ENCODE measurements around the gene UBE2O.
A peak's percentile ranks its signal among the peaks of the same experiment; 100 is the strongest.

UBE2O gene

DNA sequence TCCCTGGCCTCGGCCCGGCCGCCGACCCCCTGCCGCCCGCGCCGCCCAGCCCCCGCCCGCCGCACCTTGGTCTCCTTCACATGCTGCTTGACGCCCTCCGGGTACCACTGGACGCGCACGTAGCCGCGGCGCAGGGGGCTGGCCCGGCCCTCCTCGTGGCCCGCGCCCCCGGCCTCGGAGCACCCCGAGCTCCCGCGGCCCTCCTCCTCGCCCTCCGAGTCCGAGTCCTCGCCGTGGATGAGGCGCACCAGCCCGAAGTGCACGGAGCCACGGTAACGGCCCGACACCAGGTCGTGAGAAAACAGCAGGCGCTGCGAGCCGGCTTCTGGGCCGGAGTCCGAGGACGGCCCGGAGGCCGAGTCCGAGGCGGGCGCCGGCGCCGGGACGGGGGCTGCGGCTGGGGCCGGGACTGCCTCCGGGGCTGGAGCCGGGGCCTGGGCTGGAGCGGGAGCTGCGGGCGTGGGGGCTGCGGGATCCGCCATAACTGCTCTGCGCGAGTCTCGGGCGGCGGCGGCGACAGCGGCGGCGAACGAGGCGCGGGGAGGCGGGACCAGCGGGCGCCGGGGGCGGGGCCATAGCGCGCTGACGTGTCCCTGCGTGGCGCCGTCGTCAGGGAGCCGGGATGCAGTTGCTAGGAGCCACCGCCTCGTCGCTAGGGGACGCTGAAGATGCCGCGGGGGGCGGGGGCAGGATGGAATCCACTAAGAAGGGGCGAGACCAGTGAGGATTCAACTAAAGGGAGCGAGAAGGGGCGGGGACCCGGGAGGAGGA, at the start of gene UBE2O:
Gene UBE2O, minus strand, starts transcription at position 493 of the 771 bp plus-strand sequence. Its CDS starts 11 bp downstream, at position 482.
- DNase-seq (peak; percentile 95), ATAC-seq (peak; percentile 92)

DNA sequence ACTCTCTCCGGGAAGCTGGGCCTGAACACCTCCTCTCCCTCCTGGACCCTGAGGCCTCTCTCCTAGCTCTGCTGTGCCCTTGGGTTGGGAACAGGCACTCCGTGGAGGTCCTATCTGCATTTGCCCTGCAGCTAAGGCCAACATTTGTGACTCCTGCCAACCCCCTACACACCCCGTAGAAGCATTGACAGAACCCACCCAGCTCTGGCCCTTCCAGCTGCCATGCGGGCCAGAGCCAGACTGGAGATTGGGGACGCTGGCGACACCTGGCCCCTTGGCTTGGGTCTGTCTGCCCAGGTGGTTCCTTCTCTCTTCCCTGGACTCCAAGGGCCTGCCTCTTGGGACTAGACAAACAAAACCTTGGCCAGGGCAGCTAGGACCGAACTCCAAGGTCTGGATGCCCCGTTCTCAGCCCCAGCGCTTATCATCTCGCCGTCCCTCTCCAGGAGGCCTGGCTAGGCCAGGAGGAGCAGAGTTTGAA, 48.9 kb upstream of the UBE2O start:
- ATAC-seq (no peak), DNase-seq (no peak)

DNA sequence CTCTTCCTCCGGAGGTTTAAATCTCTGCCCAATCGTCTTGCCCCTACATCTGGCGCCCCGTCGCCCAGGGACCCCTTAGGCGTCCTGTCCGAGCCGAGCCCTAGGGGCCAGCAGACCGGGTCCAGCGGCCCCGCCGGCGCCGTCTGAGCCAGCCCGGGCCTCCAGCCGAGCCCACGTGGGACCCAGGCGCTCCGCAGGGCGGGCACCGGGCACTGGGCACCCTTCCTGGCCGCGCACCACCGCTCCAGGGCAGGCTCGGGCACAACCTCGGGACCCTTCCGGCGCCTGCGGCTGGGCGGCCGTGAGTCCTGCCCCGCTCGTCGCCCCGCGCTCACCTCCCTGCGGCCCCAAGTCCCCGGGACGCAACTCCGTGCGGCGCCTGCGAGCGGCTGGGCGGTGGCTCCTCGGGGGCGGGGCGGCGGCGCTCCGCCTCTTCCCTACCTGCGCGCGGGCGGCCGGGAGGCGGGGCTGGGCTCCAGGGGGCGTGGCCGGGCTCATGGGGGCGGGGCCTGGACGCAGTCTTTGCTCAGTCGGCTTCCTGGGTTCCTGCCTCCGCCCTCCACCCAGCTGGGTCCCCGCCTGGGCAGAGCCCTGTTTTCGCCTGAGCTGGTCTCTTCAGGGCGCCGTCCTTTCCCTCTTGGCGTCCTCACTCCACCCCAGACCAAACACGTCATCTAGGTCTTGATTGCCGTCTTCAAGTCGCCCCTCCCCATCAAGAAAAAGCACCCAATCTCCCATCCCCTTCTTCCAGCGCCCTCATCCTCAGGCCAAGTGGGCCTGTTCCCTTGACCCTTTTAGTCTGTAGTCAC, 48.3 kb upstream of the UBE2O start, which contains the start of gene RHBDF2:
Gene RHBDF2, minus strand, starts transcription at position 406 of the 809 bp plus-strand sequence. CDS start 19,899 bp downstream, outside the sequence.
- DNase-seq: peak; percentile 97
- peak; percentile 93 for ATAC-seq

DNA sequence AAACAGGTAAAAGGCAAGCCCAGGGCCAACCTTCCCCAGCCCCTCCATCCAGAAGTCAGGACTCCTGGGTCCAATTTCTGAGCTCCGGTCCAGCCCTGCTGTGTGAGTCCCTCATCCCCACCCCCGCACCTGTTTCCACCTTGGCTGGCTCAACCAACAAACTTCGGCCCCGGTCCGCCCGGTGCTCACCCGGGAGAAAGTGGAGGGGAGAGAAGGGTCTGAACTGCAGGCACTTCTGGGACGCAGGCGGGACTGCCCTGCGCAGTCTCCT, 47.7 kb upstream of the UBE2O start:
- DNase-seq: no peak
- ATAC-seq: peak; percentile 8

DNA sequence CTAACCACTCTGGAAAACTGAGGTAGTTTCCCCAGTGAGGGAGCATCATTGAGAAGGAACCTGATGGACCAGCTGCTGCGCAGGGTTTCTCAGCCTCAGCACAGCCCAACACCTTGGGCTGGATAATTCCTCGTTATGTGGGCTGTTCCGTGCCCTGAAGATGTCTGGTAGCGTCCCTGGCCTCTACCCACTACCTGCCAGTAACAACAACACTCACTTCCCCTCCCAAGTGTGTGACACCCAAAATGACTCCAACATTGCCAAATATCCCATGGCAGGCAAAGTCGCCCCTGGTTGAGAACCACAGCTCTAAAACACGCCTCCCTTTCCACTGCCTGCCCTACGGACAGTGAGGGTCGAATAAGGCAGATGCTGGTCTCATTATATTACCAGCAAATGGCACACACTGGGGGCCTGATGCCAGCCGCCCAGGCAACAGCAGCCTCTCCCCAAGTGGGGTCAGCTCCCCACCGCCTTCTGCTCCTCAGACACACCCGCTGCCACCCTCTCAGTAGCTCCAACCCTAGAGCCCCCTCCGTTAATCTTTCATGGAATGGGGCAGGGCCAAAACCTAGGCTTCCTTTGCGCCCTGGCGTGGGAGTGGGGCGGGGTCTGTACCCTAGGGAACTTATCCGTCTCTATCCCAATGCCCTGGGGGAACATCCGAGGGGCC, 47.3 kb upstream of the UBE2O start:
- DNase-seq (no peak), ATAC-seq (no peak)

DNA sequence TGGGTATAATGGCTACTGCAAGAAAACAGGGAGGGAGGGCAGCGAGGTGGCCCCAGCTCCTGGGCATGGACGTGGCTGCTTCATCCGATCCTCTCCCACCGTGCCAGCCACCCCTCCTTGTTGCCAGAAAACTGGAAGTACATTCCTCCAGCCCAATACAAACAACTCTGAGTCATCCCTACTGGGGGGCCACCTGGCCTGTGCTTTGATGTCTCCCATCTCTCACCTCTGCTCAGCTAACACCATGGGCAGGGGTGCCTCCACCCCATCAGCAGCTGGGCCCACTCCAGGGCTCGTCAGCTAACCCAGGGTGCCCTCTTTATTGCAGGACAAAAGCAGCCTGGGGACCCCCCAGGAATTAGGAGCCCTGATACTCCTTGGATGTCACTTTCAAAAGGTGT, 46.3 kb upstream of the UBE2O start:
- ATAC-seq (no peak), DNase-seq (no peak)

DNA sequence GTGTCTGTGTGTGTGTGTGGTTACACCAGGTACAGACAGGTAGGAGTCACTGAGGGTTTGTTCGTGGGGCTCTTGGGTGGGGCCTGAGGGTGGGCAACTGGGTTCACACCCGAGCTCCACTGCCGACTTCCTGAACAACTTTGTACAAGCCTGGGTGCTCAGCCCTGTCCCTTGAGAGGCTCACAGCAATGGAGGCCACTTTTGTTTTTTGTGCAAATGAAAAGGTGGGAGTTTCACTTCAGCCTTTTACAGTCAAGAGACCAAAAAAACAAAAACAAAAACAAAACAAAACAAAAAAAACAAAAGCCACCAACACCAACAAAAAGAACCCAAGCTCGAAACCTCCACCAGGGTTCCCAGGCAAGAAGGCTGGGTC, 45.9 kb upstream of the UBE2O start:
- no peak for DNase-seq
- ATAC-seq: no peak

DNA sequence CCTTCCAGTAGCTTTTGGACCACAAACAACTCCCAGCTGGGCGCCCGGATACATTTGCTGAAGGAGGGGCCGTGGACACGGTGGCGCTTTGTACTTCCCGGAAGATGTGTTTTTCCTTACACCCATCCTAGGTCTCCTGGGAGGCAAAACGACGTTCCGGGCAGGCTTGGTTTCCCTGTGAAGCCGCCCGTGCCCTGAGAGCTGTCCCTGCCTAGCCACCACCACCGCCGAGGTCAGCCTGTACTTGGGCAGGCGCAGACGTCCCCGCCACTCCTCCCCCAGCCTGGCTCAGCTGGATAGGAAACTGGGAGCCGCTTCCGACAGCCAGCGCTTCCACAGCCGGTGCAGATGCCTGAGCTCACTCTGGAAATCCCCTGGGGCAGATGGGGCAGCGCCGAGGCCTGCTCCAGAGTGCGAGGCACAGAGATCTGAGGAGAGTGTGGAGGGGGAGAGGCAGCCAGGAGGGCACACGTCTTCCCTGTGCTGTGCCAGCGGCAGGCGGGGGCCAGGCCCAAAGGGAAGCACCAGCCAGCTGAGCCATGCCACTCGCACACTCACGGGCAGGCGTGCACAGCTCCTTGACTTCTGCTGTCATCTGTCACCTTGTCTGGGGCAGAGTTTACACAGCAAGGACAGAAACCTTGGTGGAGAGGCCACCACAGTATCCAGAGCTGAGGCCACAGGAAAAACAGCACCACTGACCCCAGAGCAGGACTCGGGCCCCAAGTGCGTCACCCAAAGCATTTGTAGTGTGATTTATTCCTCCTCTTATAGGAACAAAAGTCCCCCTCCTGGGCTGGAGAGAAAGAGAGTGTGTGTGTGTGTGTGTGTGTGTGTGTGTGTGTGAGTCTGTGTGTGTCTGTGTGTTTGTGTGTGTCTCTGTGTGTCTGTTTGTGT, 45.3 kb upstream of the UBE2O start:
- ATAC-seq (no peak), DNase-seq (no peak)

DNA sequence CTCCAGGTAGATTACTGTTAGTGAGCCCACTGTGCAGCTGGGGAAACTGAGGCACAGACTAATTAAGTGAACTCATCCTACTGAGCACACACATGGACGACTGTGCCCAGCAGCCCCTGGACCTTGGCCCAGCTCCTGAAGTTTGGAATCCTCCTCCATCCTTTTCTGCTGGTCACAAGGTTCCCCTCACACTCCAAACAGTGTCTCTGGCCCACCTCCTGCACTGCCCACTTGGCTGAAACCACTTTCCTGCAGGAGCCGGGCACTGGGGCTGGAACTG, 44.7 kb upstream of the UBE2O start:
- DNase-seq: no peak
- no peak for ATAC-seq

DNA sequence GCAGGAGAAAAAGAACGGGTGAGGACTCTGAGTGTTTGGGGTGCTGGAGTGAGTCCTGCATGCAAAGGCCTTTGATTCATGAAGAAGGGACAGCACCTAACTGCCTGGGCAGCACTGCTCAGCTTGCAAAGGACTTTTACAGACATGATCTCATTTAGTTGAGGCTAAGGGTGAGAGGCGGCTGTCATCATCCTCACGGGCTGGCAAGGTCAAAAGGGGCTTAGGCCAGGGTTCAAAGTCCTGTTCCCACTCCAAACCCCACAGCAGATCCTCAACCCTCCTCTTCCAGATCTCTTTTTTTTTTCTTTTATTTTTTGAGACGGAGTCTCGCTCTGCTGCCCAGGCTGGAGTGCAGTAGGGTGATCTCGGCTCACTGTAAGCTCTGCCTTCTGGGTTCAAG, 43.5 kb upstream of the UBE2O start:
- no peak for DNase-seq
- no peak for ATAC-seq

DNA sequence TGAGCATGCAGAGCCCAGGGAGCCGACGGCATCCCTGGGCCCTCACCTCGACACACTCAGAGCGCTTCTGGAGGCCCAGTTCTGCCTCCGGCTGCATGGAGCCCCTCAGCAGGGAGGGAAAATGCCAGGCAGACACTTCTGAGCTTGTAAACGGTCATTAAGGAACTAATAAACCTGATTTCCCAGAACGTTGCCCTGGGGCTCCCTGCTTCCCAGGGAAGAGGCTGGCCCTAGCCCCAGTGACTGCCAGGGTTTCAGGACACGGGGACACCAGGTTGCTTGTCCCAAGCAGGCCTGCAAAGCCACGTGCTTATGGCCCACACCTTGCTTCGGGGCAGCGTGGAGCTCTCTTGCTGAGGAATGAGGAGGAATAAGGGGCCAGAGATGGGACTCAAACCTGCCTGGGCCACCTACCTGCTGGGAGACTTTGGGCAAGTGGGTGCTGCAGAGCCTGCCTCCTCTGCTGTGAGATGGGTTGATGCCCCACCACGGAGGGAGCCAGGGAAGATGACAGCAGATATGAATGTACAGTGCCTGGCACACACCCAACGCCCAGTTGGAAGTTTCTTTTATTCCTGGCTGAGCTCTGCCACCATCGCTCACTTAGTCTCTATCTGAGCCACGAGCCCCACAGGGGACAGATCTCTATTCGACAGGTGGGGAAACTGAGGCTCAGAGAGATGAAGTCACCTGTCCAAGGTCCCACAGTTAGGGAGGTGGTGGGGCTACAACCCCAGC, 42.9 kb upstream of the UBE2O start:
- ATAC-seq (no peak), DNase-seq (no peak)

DNA sequence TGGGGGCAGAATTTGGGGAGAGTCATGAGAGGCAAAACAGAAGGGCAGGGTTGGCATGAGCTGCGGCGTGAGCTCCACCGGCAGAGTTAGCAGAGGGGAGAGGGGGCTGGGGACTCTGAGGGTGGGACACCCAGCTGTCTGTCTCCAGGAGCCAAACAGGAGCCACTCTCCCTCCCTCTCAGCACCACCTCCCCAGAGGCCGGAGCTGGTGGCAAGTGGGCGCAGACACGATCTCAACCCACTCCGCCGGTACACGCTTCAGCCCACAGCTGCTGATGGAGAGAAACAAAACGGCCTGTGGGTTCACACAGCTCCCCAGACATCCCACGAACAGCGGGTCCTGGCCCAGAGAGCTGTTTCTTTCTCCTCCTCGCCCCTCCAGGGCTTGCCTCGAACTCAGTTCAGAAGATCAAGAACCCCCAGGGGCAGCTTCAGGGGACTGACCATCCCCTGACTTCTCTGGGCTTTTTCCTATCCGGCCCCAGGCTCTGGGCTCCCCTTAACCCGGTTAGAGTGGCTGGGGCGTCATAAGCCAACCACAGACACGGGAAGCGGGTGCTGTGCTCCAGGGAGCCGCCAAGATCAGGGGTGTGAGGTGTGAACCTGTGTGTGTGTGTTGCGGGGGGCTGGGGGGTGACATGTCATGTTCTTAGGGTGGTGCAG, 40.7 kb upstream of the UBE2O start:
- peak; percentile 47 for DNase-seq
- peak; percentile 1 for ATAC-seq

DNA sequence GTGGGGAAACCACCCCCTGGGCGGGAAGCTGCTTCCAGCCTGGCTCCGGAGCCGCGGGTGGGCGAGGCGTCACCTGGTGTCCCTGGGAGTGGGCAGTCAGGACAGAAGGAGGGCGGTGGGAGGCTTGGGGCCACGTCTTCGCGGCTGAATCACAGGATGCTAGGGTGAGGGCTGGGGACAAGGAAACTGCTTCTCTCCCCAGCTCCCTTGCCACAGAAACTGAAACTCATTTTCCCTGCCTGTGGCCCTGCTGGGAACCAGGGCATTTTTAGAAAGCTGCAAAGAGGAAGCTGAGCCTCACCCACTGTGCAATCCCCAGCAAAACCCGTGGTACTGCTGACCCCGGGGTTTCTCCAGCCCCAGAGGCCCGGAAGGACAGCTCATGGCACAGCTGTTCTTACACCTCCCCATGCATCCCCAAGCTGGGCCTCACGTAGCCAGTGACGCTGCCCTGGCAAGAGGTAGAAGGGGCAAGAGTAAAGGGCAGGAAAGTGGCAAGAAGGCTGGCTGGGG, 40.1 kb upstream of the UBE2O start:
- ATAC-seq (peak; percentile 70), DNase-seq (peak; percentile 76)

DNA sequence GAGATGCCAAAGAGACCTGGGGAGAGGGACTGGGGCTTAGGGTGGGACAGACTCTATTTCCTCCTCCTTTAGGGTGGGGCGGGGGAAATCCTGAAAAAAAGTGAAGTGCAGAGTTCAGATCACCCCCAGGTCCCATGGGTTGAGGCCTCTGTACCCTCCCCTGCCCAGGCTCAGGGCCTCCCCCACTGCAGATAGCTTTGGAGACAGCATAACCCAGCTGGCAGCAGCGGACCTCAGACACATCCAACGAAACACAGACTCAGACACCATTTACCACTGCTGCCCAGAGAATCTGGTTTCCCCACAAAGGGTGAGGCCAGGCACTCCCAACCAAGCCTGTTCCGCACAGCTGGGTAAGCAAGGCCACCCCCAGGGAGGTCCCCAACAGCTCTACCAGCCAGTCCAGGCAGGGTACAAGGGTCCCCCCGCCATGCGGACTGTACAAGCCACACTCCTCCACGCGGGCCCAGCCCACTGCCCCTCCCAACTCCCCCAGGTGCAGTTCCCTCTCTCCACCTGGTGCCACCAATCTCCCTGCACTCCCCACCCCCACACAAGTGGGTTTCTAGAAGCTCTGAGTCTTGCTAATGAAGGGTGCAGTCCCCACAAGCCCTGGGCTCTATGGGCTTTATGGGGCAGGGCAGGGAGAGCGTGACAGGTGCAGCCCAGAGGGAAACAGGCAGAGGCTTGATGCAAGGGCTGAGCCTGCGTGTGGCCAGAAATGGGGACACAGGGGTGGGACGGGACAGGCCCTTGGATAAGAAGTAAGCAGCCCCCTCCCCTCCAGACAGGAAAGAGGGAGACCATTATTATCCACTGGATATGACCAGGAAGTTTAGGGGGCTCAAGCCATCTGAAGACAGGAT, 39.4 kb upstream of the UBE2O start:
- peak; percentile 61 for DNase-seq
- ATAC-seq: peak; percentile 58

DNA sequence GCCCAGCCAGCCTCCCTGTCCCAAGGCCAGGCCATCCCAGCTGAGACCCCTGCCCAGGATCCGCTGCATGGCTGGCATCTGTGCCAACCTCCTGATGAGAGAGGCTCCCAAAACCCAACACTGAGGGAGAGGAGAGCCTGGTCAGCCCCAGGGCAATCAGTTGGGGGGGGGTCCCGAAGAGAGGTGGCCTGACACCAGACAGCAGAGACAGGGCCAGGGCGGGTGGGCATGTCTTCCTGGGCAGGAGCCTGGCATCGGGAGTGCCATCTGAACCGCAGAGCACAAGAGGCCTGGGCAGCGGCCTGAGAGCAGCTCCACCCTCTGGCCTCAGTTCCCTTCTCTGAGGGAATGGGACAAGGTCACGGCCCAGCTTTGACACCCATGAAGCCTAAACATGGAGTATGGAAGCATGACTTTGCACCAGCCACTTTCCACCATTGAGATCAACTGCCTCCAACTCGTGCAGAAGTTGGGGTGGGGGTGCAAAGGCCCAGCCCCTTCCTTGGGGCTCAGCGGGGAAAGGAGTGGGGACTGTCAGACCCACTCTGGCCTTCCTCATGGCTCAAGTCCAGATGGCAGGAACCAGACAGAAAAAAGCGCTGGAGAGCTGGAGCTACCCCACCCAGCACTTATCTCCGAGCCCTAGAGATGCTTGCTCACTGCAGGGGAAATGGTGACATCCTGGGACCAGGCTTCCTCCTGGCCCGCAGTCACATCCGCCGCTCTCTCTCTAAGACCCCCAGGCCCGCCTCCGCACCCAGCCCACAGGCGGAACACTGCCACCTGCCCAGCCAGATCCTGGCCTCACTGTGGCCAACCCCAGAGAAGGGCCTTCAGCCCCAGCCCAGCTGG, 38.5 kb upstream of the UBE2O start:
- peak; percentile 40 for DNase-seq
- no peak for ATAC-seq

DNA sequence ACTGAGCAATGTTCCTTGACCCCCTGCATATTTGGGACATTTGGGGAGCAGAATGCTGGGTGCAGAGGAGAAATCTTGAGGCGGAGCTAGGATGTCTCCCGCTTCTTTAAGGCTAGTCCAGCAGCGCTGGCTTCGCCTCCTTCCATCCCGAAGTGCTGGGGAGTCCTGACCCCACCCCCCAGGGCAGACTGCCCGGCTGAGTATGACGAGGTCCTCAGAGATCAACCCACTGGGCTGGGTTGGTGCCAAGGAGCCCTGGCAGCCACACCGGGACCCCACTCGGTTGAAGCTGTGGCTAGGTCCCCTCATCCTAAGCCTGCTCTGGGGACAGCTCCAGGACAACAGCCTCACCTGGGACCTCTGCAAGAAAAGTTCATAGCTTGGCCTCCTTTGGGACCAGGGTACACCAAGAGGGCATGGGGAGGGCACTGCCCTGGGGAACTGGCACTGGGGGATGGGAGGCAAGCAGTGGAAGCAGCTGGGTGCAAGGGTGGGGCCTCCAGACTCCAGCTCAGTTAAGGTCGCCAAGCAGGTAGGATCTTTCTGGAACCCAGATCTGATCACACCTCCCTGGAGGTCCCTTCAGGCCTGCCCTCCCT, 37.3 kb upstream of the UBE2O start:
- ATAC-seq: no peak
- no peak for DNase-seq

DNA sequence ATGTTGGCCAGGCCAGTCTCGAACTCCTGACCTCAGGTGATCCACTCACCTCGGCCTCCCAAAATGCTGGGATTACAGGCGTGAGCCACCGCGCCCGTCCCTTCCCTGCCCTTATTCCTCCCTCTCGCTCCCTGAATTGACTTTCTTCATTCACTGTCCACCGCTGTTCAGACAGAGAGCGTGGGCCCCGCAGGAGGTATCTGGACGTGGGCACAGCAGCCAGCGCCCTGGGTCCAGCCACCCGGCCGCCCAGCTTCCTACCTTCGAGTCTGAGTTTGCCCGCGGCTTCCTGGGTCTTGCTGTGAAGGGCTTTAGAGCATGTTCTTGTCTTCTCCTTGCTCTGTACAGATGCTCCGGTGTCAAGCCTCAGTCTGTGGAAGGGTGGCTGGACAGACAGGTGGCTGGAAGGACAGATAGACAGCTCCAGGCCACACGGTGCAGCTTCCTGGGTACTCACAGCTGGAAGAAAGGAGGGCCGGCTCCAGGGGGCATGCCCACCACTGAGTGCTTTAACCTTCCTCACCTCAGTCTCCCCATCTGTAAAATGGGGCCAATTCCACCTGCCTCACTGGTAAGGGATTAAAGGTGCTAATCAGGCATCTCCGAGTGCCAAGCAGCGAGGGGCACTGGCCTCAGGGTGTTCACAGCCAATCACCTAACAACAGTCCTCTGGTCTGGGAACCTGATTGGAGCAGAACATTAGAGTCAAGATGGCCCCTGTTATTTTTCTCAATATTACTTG, 34.7 kb upstream of the UBE2O start:
- no peak for DNase-seq
- ATAC-seq: no peak

DNA sequence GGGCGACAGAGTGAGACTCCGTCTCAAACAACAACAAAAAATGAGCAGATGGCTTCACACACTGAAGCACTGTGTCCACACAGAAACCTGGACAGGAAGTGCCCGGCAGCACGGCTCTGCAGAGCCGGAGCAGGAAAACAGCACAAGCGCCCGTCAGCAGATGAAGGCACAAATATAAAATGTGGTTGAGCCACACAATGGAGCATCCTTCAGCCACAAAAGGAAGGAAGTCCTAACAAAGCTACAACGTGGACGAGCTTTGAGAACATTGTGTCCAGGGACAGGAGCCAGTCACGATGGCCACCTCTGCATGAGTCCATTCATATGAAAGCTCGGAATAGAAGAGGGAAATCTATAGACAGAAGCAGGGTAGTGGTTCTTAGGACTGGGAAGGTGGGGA, 32.6 kb upstream of the UBE2O start:
- DNase-seq (no peak), ATAC-seq (no peak)

Measured in stimulated activated naive CD8-positive, alpha-beta T cell treated with anti-CD3 and anti-CD28 coated beads, Interleukin-15, Interleukin-2, amounts not matched to agents 100 U/mL and 50 U/mL, for 24 hours (primary cell).